ENCODE results near the gene LZTR1.

LZTR1 gene

GRCh38 chr22:21043860-21044535 is 61.9 kb downstream of the LZTR1 start:
- Histone ChIP-seq H3K4me2 (ENCODE audit: low read depth, low read length, poor library complexity, severe bottlenecking) (no peak overlapping the region), H3K9ac (ENCODE audit: low read depth, low read length, poor library complexity, severe bottlenecking) (no peak overlapping the region), H2AFZ (ENCODE audit: low read length) (no peak overlapping the region)

DNA sequence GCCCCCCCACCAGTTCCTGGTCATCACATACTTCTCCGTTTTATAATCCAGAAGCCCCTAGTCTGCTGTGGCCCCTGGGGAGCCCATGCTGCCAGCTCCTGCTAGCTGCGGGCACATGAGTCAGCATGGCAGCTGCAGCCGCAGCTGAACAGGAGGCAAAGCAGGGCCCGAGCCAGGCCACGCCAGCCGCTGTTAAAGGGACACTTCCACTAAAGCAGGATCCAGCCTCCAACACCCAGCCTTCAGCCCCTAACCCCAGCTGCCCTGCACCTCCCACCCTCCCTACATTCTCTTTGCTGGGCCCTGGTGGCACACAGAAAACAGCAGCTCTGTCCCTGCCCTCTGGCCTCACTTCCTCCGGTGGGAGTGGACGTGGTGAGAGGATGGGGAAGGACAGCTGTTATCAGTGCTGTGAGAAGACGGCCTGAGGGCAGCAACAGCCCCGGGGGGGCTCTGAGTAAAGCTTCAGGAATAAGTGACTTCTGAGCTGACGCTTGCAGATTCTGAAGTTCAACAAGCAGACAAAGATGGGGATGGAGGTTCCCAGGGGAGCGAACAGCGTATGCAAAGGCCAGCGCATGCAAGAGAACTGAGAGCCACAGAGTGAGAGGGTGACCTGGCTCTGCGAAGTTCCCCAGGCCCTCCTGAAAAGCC is 63.0 kb downstream of the LZTR1 start:
- no peaks in the 10 kb centered on the region for H3K79me2 ChIP-seq (ENCODE audit: insufficient read depth, low read length)
- no peaks in the 10 kb centered on the region for H3F3A ChIP-seq (ENCODE audit: low read depth)
- no peaks in the 10 kb centered on the region for H3K36me3 ChIP-seq (ENCODE audit: insufficient read depth, low read length)
- H4K20me1 ChIP-seq (ENCODE audit: insufficient read depth, low read length, poor library complexity, severe bottlenecking), result no peaks in the 10 kb centered on the region
- H2AFZ ChIP-seq (ENCODE audit: low read length), result no peak overlapping the region
- no peak overlapping the region for H3K9ac ChIP-seq (ENCODE audit: low read depth, low read length, poor library complexity, severe bottlenecking)
- no peak overlapping the region for H3K4me3 ChIP-seq (ENCODE audit: low read length, poor library complexity, severe bottlenecking)
- no peak overlapping the region for H3K4me2 ChIP-seq (ENCODE audit: low read depth, low read length, poor library complexity, severe bottlenecking)
- no peaks in the 10 kb centered on the region for H3K4me1 ChIP-seq (ENCODE audit: insufficient read depth, low read length, poor library complexity, severe bottlenecking)
- H3K9me2 ChIP-seq (replicated peaks; ENCODE audit: low read depth, low read length), result no peaks in the 10 kb centered on the region
- H3K27me3 ChIP-seq (ENCODE audit: insufficient read depth, low read length, poor library complexity, severe bottlenecking), result no peaks in the 10 kb centered on the region
- no peak for TF ChIP-seq EZH2phosphoT487 (IDR thresholded peaks at IDR 0.05; ENCODE audit: borderline replicate concordance)
- TF ChIP-seq, protein P1, sequence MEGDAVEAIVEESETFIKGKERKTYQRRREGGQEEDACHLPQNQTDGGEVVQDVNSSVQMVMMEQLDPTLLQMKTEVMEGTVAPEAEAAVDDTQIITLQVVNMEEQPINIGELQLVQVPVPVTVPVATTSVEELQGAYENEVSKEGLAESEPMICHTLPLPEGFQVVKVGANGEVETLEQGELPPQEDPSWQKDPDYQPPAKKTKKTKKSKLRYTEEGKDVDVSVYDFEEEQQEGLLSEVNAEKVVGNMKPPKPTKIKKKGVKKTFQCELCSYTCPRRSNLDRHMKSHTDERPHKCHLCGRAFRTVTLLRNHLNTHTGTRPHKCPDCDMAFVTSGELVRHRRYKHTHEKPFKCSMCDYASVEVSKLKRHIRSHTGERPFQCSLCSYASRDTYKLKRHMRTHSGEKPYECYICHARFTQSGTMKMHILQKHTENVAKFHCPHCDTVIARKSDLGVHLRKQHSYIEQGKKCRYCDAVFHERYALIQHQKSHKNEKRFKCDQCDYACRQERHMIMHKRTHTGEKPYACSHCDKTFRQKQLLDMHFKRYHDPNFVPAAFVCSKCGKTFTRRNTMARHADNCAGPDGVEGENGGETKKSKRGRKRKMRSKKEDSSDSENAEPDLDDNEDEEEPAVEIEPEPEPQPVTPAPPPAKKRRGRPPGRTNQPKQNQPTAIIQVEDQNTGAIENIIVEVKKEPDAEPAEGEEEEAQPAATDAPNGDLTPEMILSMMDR (conservative IDR thresholded peaks at IDR 0.05; ENCODE audit: low read length), result no peak
- no peaks in the 10 kb centered on the region for H3K9me3 ChIP-seq (ENCODE audit: insufficient read depth, low read depth, low read length)

More at GRCh38 chr22:21043860-21044535, 61.9 kb downstream of the LZTR1 start:
- Histone ChIP-seq H3K79me2 (ENCODE audit: insufficient read depth, low read length) (no peaks in the 10 kb centered on the region), H3K4me3 (ENCODE audit: low read length, poor library complexity, severe bottlenecking) (no peak overlapping the region), H4K20me1 (ENCODE audit: insufficient read depth, low read length, poor library complexity, severe bottlenecking) (no peaks in the 10 kb centered on the region), H3K9me2 (replicated peaks; ENCODE audit: low read depth, low read length) (no peaks in the 10 kb centered on the region), H3F3A (ENCODE audit: low read depth) (no peaks in the 10 kb centered on the region), H3K27me3 (ENCODE audit: insufficient read depth, low read length, poor library complexity, severe bottlenecking) (no peaks in the 10 kb centered on the region), H3K4me1 (ENCODE audit: insufficient read depth, low read length, poor library complexity, severe bottlenecking) (no peaks in the 10 kb centered on the region), H3K9me3 (ENCODE audit: insufficient read depth, low read depth, low read length) (no peaks in the 10 kb centered on the region), H3K36me3 (ENCODE audit: insufficient read depth, low read length) (no peaks in the 10 kb centered on the region)
- TF ChIP-seq EZH2phosphoT487 (IDR thresholded peaks at IDR 0.05; ENCODE audit: borderline replicate concordance), result no peak
- TF ChIP-seq, protein P1 (conservative IDR thresholded peaks at IDR 0.05; ENCODE audit: low read length), result no peak

GRCh38 chr22:21045585-21046294 is 63.6 kb downstream of the LZTR1 start, which contains the start of gene LRRC74B:
Gene LRRC74B (plus strand): TSS chr22:21045946. CDS start chr22:21045987, 41 bp downstream.
- TF ChIP-seq, protein P1 (conservative IDR thresholded peaks at IDR 0.05; ENCODE audit: low read length), result no peak
- no peak for TF ChIP-seq EZH2phosphoT487 (IDR thresholded peaks at IDR 0.05; ENCODE audit: borderline replicate concordance)
- Histone ChIP-seq H3K4me3 (ENCODE audit: low read length, poor library complexity, severe bottlenecking) (no peak within 1 kb of the TSS), H3F3A (ENCODE audit: low read depth) (no peaks in the 10 kb centered on the region), H3K4me2 (ENCODE audit: low read depth, low read length, poor library complexity, severe bottlenecking) (no peak within 1 kb of the TSS), H3K9me3 (ENCODE audit: insufficient read depth, low read depth, low read length) (no peaks in the 10 kb centered on the region), H3K9ac (ENCODE audit: low read depth, low read length, poor library complexity, severe bottlenecking) (no peak within 1 kb of the TSS), H2AFZ (ENCODE audit: low read length) (no peak within 1 kb of the TSS), H4K20me1 (ENCODE audit: insufficient read depth, low read length, poor library complexity, severe bottlenecking) (no peaks in the 10 kb centered on the region), H3K36me3 (ENCODE audit: insufficient read depth, low read length) (no peaks in the 10 kb centered on the region), H3K9me2 (replicated peaks; ENCODE audit: low read depth, low read length) (no peaks in the 10 kb centered on the region), H3K4me1 (ENCODE audit: insufficient read depth, low read length, poor library complexity, severe bottlenecking) (no peaks in the 10 kb centered on the region), H3K79me2 (ENCODE audit: insufficient read depth, low read length) (no peaks in the 10 kb centered on the region), H3K27me3 (ENCODE audit: insufficient read depth, low read length, poor library complexity, severe bottlenecking) (no peaks in the 10 kb centered on the region)
